Jurkat, Clone E6-1 (cell line): ENCODE measurements around the gene SLC16A1.

Experiments
- DNase-seq: peaks from one replicate; pipeline ENCODE4 v3.0.0-alpha.2; 2011; ENCODE audit warnings: low read depth, low spot score
- H3K4me3 ChIP-seq: 2 replicates; pipeline ENCODE4 v1.5.1; 2011; ENCODE audit warnings: mild to moderate bottlenecking, low read length, control low read depth, moderate library complexity

SLC16A1 gene

DNA sequence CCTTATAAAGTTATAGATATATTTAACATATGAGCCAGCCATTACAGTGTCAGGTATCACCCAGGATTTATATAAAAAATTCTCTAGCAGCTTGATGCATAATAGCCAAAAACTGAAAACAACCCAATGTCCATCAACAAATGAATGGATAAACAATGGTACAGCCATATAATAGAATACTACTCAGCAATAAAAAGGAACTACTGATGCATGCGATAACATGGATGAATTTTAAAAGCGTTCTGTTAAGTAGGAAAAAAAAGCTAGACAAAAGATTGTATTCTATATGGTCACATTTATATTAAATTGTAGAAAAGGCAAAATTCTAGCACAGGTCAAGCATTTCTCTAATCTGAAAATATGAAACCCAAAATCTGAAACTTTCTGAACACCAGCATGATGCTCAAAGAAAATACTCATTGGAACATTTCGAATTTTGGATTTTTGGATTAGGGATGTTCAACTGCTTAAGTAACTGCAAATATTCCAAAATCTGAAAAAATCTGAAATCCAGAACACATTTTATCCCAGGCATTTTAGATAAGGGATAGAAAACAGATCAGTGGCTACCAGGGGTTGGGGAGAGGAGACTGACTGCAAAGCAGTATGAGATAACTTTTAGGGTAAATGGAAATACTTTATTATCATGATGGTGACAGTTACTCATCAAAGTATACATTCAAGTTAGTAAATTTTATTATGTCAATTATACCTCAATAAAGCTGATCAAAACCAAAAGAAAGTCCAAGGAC lies 22.0 kb downstream of the SLC16A1 start:
- no peak overlapping the region for H3K4me3 ChIP-seq
- DNase-seq: no peak

DNA sequence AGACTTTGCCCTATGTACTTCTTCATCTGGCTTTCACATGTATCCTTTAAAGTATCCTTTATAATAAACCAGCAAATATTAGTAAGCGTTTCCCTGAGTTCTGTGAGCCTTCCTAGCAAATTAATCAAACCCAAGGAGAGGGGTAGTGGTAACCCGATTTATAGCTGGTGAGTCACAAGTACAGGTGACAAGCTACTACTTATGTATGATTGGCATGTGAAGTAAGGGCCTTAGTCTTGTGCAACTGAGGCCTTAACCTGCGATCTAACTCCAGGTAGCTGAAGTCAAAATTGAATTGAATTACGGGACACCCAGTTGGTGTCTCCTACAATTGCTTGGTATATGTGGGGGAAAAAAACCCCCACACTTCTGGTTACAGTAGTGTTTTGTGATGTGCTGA lies 26.0 kb downstream of the SLC16A1 start:
- no peak for DNase-seq
- H3K4me3 ChIP-seq: no peak overlapping the region

DNA sequence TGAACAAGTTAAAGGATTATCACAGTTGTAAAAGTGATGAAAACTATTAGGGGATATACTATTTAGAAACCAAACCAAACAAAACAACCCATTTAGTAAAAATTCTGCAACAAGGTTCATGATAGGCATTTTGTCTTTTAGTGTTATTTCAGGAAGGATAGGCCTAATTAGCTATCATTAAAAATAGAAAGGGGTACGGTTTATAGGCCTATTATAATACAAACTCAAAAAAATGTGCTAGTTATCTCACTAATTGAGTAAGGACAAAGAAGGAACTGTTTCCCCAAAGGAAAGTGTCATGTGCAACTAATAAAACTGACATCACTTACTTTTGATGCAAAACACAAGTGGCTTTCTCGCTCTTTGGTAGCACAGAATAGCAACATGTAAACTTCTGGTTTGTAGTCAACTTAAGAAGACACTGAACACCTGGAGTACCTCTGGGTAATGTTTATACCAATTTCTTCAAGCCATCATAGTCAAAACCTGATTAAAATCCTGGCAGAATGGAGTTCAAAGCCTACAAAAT lies 28.5 kb downstream of the SLC16A1 start:
- DNase-seq: no peak
- no peak overlapping the region for H3K4me3 ChIP-seq

DNA sequence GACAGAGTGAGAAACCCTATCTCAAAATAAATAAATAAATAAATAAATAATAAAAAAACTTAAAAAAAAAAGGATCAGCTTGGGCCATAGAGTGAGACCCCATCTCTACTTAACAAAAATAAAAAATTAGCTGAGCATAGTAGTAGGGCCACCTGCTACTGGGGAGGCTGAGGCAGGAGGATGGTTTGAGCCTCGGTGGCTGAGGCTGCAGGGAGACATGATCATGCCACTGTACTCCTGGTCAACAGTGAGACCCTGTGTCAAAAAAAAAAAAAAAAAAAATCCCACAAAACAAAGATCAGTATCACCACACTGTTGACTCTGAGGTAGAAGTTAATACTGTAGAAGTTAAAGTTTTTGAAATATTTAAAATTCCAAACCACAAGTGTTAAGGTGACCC lies 29.1 kb downstream of the SLC16A1 start:
- no peak overlapping the region for H3K4me3 ChIP-seq
- DNase-seq: no peak

DNA sequence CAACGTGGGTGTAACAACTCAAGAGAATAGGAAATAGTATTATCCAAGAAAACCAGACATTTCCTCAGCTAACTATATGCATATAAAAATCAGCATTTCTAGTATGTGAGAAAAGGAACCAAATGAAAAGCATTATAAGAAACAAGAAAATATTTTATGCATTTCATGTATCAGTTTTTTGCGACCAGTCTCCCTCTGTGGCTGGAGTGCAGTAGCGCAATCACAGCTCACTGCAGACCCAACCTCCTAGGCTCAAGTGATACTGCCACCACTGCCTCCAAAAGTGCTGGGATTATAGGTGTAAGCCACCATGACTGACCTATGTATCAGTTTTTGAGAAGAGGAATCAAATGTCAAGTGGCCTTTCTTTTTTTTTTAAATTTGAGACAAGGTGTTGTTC lies 31.0 kb downstream of the SLC16A1 start:
- no peak overlapping the region for H3K4me3 ChIP-seq
- no peak for DNase-seq

DNA sequence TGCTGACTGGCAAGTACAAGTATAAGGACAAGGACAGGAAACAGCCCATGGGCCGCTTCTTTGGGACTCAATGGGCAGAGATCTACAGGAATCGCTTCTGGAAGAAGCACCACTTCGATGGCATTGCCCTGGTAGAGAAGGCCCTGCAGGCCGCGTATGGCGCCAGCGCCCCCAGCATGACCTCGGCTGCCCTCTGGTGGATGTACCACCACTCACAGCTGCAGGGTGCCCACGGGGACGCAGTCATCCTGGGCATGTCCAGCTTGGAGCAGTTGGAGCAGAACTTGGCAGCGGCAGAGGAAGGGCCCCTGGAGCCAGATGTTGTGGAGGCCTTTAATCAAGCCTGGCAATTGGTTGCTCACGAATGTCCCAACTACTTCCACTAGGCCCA lies 32.0 kb downstream of the SLC16A1 start:
- DNase-seq: no peak
- H3K4me3 ChIP-seq: no peak overlapping the region

DNA sequence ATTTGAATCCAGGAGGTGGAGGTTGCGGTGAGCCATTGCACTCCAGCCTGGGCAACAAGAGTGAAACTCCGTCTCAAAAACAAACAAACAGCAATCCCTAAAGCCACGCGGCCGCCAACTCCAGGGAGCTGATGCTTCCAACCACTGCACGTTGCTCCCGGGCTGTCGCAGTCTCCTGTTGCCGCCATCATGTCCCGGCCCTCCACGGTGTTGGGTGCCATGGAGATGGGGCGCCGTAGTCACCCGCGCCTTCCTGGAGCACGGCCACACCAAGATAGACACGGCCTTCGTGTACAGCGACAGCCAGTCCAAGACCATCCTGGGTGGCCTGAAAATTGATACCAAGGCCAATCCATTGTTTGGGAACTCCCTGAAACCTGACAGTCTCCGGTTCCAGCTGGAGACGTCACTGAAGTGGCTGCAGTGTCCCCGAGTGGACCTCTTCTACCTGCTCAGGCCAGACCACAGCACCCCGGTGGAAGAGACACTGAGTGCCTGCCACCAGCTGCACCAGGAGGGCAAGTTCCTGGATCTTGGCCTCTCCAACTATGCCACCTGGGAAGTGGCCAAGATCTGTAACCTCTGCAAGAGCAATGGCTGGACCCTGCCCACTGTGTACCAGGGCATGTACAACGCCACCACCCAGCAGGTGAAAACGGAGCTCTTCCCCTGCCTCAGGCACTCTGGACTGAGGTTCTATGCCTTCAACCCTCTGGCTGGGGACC lies 32.6 kb downstream of the SLC16A1 start:
- DNase-seq: no peak
- no peak overlapping the region for H3K4me3 ChIP-seq

DNA sequence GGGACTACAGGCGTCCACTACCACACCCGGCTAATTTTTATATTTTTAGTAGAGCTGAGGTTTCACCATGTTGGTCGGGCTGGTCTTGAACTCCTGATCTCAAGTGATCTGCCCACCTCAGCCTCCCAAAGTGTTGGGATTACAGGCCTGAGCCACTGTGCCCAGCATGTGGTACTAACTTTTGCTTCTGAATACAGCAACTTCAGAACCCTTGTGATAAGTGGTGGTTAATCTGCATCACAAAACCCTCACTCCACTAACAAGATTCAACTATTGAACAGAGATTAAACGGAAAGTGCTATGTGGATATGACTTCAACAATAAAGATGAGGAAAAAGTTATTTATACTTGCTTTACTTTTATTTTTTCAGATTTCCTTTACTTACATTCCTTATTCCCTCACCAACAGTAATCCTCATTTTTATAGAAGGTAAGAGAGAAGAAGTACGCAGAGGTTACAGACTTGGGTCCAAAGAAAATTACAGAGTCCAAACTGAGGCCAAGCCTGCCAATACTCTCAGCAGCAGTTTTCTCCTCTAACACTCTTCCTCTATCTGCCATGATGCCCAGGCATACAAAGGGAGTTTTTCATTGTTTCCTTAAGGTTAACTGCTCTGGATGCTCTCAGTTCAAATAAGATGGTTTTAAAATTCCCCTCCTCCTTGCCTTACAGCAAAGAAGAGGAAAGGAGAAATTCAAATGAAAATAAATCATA lies 44.3 kb downstream of the SLC16A1 start:
- DNase-seq: no peak
- no peak overlapping the region for H3K4me3 ChIP-seq

DNA sequence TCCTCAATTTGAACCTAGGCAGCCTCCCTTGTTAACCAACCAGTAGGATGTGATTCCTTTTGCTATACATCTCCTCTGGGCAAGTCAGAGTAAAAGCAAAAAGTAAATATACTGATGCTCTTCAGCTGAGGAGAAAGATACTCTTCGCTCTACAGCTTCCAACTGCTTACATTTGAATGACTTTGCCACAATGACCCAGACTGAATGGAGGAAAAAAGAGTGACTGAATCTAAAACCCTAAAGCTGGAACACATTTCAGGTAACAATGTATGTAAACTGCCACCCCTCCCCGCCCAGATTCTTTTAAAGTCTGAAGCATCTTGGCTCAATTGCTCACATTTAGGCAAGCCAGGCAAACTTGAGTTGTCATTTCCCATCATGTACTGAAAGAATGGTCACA lies 46.1 kb downstream of the SLC16A1 start:
- H3K4me3 ChIP-seq: no peak overlapping the region
- DNase-seq: no peak

DNA sequence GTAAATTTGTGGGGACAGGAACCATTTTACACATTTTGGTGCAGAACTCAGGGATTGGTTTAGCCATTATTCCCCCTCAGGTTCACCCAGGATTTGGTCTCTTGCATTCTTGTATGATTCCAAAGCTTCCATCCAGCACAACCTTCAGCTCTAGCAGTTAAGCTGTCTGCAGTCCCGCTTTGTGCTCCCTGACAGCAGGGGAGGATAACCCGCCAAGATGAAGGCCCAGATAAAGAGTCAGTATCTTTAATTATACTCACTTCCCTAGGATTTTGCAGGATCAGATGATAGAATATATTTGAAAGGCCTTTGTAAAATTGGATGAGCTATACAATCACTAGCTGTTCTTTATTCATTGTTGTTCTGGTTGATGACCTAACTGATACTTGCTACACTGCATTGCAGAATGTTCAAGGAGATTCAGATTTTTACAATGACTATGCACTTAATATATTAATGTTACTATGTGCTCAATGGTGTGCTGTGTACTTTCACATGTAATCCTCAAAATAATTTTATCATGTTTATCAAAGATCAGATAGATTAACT lies 49.8 kb downstream of the SLC16A1 start:
- H3K4me3 ChIP-seq: no peak overlapping the region
- no peak for DNase-seq

DNA sequence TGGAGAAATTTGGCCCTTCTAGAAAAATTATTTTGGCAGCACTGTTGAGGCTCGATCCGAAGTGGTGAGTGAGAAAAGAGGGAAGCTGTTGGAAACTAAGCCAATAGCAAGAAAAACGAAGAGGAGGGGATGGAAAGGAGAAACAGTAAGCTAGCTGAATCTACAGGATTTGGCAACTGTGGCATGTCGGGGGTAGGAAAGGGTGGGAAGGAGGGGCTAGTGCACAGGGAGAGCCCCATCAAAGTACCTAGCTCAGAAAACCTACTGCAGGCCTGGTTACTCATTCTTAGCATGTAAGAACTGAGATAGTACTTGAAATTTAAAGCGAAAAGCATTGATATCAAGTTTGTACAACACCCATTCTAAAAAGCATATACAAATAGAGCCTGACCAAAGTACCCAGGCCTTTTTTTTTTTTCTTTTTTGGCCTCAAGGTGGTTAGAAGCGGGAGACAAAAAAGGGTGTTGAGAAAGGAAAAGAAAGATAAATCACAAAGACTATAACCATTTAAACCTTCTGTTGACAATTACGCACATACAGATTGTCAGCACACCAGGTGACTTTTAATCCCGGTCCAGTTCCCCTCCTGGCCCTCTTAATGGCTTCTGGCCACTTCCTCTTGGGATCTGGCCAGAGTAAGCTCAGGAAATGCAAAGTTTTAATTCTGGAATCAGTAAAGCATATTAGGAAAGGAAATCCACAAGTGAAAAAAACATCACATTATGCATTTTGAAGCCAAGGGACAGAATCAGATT lies 50.4 kb downstream of the SLC16A1 start:
- no peak for DNase-seq
- no peak overlapping the region for H3K4me3 ChIP-seq

DNA sequence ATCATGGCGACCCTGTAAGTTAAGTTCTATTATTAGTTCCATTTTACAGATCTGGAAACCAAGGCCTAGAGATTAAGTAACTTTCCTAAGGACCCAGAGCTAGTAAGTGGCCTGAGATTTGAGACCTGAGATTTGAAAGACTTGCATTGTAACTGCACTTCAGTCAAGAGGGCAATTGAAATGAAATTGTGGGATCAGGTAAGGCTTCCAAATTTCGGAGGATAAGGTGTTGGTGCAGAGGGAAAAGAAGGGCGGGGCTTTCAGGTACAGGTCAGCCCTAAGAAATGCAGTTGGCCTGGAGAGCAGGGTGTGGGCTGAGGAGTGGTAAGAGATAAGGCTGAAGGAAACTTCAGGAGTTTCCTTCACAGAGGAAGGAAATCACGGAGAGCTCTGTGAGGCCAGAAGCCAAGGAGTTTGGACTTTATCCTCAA lies 51.1 kb downstream of the SLC16A1 start:
- no peak overlapping the region for H3K4me3 ChIP-seq
- no peak for DNase-seq

DNA sequence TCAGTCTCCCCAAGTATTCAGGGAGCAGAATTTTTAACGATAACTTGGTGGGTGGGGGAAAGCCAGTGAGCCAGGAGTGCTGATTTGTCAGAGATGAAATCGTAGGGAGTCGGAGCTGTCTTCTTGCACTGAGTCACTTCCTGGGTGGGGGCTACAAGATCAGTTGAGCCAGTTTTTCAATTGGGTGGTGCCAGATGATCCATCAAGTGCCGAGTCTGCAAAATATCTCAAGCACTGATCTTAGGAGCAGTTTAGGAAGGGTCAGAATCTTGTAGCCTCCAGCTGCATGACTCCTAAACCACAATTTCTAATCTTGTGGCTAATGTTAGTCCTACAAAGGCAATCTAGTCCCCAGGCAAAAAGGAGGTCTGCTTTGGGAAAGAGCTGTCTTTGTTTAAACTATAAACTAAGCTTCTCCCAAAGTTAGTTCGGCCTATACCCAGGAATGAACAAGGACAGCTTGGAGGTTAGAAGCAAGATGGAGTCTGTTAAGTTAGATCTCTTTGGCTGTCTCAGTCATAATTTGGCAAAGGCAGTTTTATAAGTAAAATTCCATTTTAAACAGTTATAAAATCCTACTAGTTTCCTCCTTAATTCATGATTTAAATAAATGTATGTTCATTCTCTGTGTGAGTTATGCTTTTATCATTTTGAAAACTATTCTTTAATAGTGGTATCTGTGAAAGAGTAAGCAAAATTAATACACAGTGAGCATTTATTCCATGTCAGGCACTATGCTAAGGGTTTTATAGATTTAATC lies 51.7 kb downstream of the SLC16A1 start:
- DNase-seq: no peak
- no peak overlapping the region for H3K4me3 ChIP-seq

DNA sequence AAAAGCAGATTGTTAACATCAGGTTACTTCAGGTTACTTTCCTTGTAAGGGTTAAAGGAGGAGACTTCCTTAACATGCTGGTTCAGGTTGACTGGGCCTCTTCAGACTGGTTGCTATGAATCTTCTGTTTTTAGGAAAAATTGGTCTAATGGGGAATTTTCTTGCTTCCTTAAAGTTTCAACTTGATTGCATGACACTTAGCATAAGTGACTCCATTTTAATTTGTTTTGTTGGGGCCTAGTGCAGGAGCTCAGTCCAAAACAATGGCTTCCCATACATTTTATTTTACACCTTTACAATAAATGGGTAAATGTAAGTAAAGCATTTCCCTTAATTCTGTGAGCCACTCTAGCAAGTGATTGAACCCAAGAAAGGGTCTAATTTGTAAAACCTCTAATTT lies 53.8 kb downstream of the SLC16A1 start:
- H3K4me3 ChIP-seq: no peak overlapping the region
- DNase-seq: no peak

DNA sequence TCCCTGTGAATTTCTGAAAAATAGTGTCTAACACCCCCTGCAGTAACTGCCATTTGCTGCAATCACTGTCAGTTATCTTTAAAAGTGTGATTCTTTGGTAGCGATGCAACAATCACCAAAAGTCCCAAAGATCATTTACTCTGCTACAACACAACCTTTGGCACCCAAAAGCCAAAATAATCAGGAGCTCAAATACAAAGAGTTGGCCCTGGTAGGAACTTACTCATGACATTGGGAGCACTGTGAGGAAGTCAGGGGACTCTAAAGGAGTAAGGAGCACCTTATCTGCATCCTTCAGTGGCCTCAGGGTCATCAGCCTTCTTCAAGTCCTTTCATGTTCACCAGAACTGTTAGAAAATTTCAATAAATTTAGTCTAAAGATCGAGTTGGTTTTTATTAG lies 54.6 kb downstream of the SLC16A1 start:
- H3K4me3 ChIP-seq: no peak overlapping the region
- DNase-seq: no peak

DNA sequence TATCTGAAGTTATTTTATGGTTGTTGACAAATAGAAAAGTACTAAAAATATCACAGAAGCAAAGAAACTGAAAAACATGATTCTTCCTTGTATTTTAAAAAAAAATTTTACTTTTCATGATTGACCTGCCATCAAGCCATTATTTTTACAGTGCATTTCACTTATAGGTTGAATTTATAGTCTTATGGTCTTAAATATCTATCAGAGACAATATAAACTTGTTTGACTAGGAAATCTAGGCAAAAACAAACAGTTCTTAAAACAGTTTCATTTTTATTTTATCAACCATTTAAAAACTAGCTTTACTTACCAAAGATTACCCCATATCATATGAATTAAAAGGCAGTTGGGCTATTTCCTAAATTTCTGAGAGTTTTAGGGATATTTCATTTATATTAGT lies 59.2 kb downstream of the SLC16A1 start:
- no peak overlapping the region for H3K4me3 ChIP-seq
- DNase-seq: no peak

DNA sequence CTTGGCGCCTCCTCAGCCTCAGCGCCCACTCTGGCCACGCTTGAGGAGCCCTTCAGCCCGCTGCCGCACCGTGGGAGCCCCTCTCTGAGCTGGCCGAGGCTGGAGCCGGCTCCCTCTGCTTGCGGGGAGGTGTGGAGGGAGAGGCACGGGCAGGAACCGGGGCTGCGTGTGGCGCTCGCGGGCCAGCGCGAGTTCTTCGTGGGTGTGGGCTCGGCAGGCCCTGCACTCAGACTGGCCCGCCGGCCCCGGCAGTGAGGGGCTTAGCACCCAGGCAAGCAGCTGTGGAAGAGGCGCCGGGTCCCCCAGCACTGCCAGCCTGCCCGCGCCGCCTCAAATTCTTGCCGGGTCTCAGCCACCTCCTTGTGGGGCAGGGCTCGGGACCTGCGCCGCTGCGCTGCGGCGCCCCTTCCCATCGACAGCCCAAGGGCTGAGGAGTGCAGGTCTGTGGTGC lies 61.4 kb downstream of the SLC16A1 start:
- DNase-seq: no peak

DNA sequence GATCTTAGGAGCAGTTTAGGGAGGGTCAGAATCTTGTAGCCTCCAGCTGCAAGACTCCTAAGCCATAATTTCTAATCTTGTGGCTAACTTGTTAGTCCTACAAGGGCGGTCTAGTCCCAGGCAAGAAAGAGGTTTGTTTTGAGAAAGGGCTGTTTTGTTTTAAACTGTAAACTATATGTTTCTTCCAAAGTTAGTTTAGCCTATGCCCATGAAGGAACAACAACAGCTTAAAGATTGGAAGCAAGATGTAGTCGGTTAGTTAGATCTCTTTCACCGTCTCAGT lies 62.0 kb downstream of the SLC16A1 start:
- no peak for DNase-seq
- H3K4me3 ChIP-seq: no peak overlapping the region

More for the DNA sequence above, 61.4 kb downstream of the SLC16A1 start:
- no peak overlapping the region for H3K4me3 ChIP-seq
